T-helper 1 cell treated with Interleukin-12 subunit alpha and Interleukin-12 subunit beta and Interleukin-4 antibody, amounts not matched to agents 30 μg/mL and 1 μg/mL, for 36 hours (primary cell): ENCODE results near the gene MS4A5.
"Not testable (repeated sequence)": the region's sequence is repeated elsewhere in the genome, so short reads cannot be mapped to it uniquely, and the experiment has no call there.

Experiments
- H3K27ac Mint-ChIP-seq: one replicate; pipeline ENCODE4 v1.8.0; 2021; ENCODE audit warnings: mild to moderate bottlenecking, mixed read lengths
- H3K27me3 Mint-ChIP-seq: one replicate; pipeline ENCODE4 v1.8.0; 2021; ENCODE audit warnings: low read depth, mixed read lengths
- H3K36me3 Mint-ChIP-seq: one replicate; pipeline ENCODE4 v1.8.0; 2021; ENCODE audit warnings: low read depth, mixed read lengths
- H3K4me1 Mint-ChIP-seq: one replicate; pipeline ENCODE4 v1.8.0; 2021; ENCODE audit warnings: low read depth, mixed read lengths
- H3K4me3 Mint-ChIP-seq: one replicate; pipeline ENCODE4 v1.8.0; 2021; ENCODE audit warnings: mild to moderate bottlenecking, moderate library complexity, mixed read lengths
- H3K9me3 Mint-ChIP-seq: one replicate; pipeline ENCODE4 v1.8.0; 2021; ENCODE audit warnings: mixed read lengths

Gene MS4A5

DNA sequence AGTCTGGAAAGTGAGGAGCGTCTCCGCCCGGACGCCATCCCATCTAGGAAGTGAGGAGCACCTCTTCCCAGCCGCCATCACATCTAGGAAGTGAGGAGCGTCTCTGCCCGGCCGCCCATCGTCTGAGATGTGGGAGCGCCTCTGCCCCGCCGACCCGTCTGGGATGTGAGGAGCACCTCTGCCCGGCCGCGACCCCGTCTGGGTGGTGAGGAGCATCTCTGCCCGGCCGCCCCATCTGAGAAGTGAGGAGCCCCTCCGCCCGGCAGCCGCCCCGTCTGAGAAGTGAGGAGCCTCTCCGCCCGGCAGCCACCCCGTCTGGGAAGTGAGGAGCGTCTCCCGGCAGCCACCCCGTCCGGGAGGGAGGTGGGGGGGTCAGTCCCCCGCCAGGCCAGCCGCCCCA, 21.8 kb downstream of the MS4A5 start:
- H3K4me1 Mint-ChIP-seq, result peaks cover 13% of the 10 kb centered on the region
- not testable (repeated sequence) for H3K27ac Mint-ChIP-seq, H3K36me3 Mint-ChIP-seq, H3K9me3 Mint-ChIP-seq, H3K4me3 Mint-ChIP-seq, H3K27me3 Mint-ChIP-seq

DNA sequence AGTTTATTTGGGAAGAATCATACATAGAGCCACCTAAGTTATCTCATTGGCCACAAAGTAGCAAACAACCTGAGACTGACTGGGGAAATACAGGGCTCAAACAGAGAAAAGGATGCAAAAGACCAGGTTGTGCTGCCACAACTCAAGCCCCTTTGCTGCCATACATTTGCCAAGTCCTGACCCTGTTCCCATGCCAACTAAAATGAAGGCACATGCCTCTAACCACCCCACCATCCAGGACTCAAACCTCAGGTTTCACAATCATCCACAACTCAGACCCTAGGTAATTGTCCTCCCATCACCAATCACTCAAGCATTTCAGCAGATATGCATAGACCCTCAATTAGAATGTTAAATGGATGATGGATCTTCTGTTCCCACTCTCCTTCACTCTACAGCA, 24.8 kb downstream of the MS4A5 start:
- H3K9me3 Mint-ChIP-seq, result no peaks in the 10 kb centered on the region
- no peaks in the 10 kb centered on the region for H3K36me3 Mint-ChIP-seq
- H3K4me3 Mint-ChIP-seq, result no peak overlapping the region
- no peaks in the 10 kb centered on the region for H3K4me1 Mint-ChIP-seq
- H3K27me3 Mint-ChIP-seq, result peaks cover 9% of the 10 kb centered on the region
- H3K27ac Mint-ChIP-seq, result no peak overlapping the region

DNA sequence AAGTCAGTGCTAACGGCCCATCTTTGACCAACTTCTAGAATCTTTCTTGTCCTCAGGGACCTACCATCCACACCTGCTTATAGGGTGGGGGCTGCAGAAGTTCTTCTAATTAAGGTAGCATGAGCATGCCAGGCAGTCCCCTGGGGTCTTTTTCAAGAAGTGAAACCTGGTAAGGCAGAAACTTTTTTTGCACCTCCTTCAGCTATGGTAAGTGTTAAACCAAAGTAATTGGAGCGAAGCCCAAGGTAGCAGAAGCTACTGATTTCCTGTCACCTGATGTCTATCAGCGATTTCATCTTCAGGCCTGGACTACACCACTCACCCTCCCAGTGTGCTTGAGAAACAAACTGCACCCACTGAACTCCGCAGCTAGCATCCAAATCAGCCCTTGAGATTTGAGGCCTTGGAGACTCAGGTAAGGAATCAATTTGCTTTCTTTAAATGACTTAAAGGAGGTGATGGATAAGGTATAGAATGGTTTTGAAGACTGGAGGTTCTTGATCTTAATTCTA, 26.2 kb downstream of the MS4A5 start, which contains the start of gene MS4A1:
Gene MS4A1, plus strand, starts transcription at position 317 of the 512 bp plus-strand sequence. CDS start 6,528 bp downstream, outside the sequence.
- no peaks in the 10 kb centered on the region for H3K4me1 Mint-ChIP-seq
- H3K27me3 Mint-ChIP-seq, result peaks cover 9% of the 10 kb centered on the region
- H3K4me3 Mint-ChIP-seq, result no peak within 1 kb of the TSS
- H3K36me3 Mint-ChIP-seq, result no peaks in the 10 kb centered on the region
- H3K9me3 Mint-ChIP-seq, result no peaks in the 10 kb centered on the region
- no peak within 1 kb of the TSS for H3K27ac Mint-ChIP-seq

DNA sequence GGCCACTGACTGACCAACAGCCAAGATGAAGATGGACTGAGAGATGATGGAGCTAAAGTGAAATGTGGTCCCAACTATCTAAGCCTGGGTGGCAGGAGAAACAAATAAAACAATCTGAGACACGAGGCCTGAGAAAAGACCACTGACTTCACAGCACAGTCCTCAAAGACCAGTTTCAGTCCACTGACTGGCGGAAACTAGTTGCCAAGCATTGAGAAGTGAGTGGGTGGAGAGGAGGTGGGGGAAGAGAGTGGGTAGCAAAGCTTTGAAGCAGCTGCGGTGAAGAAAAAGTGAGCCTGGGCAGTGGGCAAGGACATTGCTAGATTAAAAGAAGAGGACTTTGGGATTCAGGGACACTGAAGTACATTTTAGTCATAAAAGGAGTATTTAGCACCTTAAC, 28.2 kb downstream of the MS4A5 start:
- Mint-ChIP-seq H3K9me3 (no peaks in the 10 kb centered on the region), H3K27me3 (peaks cover 9% of the 10 kb centered on the region), H3K27ac (no peak overlapping the region), H3K36me3 (no peaks in the 10 kb centered on the region), H3K4me1 (no peaks in the 10 kb centered on the region), H3K4me3 (no peak overlapping the region)

GRCh38 chr11:60459345-60459744, 30.0 kb downstream of the MS4A5 start:
- Mint-ChIP-seq H3K9me3 (no peaks in the 10 kb centered on the region), H3K27me3 (peaks cover 10% of the 10 kb centered on the region), H3K4me1 (no peaks in the 10 kb centered on the region), H3K4me3 (no peak overlapping the region), H3K36me3 (no peaks in the 10 kb centered on the region), H3K27ac (no peak overlapping the region)

DNA sequence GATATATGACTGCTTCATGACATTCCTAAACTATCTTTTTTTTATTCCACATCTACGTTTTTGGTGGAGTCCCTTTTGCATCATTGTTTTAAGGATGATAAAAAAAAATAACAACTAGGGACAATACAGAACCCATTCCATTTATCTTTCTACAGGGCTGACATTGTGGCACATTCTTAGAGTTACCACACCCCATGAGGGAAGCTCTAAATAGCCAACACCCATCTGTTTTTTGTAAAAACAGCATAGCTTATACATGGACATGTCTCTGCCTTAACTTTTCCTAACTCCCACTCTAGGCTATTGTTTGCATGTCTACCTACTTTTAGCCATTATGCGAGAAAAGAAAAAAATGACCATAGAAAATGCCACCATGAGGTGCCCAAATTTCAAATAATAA, 39.5 kb downstream of the MS4A5 start:
- no peaks in the 10 kb centered on the region for H3K4me1 Mint-ChIP-seq
- H3K9me3 Mint-ChIP-seq, result no peaks in the 10 kb centered on the region
- H3K36me3 Mint-ChIP-seq, result no peaks in the 10 kb centered on the region
- H3K4me3 Mint-ChIP-seq, result no peak overlapping the region
- peaks cover 22% of the 10 kb centered on the region for H3K27me3 Mint-ChIP-seq
- no peak overlapping the region for H3K27ac Mint-ChIP-seq

GRCh38 chr11:60469723-60470122, 40.4 kb downstream of the MS4A5 start:
- Mint-ChIP-seq H3K4me1 (no peaks in the 10 kb centered on the region), H3K27ac (no peak overlapping the region)

DNA sequence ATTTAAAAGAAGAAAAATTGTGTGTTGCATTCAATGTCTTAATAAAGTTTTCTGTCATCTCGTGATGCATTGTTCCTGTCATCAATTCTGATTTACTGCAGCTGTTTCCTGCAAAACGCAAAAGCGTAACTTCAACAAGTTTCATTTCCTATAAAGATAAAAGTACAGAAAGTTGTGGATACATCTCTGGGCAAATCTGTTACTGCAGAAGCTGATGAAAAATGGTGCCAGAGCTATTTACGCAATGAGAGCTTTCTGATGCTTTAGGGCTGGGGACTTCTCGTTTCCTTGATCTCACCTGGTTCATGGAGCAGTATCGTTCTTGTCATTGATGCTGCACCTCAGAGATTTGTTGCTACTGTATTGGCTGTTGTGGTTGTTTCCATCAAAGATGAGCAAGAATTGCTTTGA, 47.7 kb downstream of the MS4A5 start:
- Mint-ChIP-seq H3K27ac (no peak overlapping the region), H3K4me3 (no peak overlapping the region), H3K9me3 (no peaks in the 10 kb centered on the region), H3K4me1 (no peaks in the 10 kb centered on the region), H3K27me3 (peaks cover 15% of the 10 kb centered on the region), H3K36me3 (no peaks in the 10 kb centered on the region)

More at GRCh38 chr11:60469723-60470122, 40.4 kb downstream of the MS4A5 start:
- Mint-ChIP-seq H3K9me3 (no peaks in the 10 kb centered on the region), H3K27me3 (peaks cover 15% of the 10 kb centered on the region), H3K36me3 (no peaks in the 10 kb centered on the region), H3K4me3 (no peak overlapping the region)

GRCh38 chr11:60482361-60482760, 53.0 kb downstream of the MS4A5 start:
- Mint-ChIP-seq H3K4me1 (no peaks in the 10 kb centered on the region), H3K4me3 (no peak overlapping the region), H3K27ac (no peak overlapping the region), H3K9me3 (no peaks in the 10 kb centered on the region), H3K36me3 (no peaks in the 10 kb centered on the region), H3K27me3 (peaks cover 23% of the 10 kb centered on the region)

DNA sequence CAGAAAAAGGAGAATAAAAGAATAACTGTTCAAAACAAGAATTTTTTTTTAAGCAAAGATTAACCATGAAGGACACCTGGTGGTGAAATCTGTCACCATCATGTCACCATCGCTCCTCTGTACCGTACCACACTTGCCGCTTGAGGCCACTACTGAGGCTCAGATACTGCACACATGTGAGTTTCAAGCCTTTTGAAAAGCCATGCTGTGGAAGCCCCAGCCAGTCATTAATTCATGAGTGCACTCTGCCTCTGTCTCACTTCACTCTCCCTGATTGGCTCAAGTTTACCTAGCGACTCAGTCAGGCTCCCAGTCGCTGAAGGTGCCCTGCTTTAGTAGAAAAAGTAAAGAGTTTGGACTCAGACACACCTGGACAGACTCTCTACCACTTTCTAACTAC, 56.6 kb downstream of the MS4A5 start:
- H3K36me3 Mint-ChIP-seq, result no peaks in the 10 kb centered on the region
- peaks cover 8% of the 10 kb centered on the region for H3K27me3 Mint-ChIP-seq
- H3K9me3 Mint-ChIP-seq, result no peaks in the 10 kb centered on the region
- no peaks in the 10 kb centered on the region for H3K4me1 Mint-ChIP-seq
- no peak overlapping the region for H3K27ac Mint-ChIP-seq
- H3K4me3 Mint-ChIP-seq, result no peak overlapping the region

DNA sequence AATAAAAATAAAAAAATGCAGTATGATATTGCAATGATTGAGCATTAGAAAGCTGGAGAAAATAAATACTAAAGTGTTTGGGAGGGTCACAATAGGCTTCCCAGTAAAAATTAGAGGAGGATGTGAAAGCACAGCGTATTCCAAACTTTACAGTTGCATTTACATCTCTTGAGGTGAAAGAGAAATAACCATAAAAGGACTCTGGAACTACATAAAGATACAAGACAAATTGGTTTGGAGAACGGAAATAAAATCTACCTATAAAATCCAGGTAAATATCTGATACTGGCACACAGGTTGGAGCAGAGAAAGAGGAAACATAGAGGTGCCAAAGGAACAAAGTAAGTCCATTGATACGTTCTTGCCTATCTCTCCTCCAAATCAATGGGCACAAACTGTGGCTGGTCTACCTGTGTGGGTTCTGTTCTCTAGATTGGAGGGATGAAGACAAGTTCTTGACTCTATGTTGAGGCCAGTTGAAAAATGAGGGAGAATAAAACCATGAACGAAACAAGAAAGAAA, 63.2 kb downstream of the MS4A5 start, which contains the start of gene MS4A12:
Gene MS4A12, plus strand, starts transcription at position 291 of the 522 bp plus-strand sequence. CDS start 4,541 bp downstream, outside the sequence.
- no peak within 1 kb of the TSS for H3K27ac Mint-ChIP-seq

GRCh38 chr11:60493454-60493853, 64.1 kb downstream of the MS4A5 start:
- Mint-ChIP-seq H3K9me3 (no peaks in the 10 kb centered on the region), H3K36me3 (no peaks in the 10 kb centered on the region), H3K27ac (no peak overlapping the region), H3K4me1 (no peaks in the 10 kb centered on the region), H3K27me3 (peaks cover 22% of the 10 kb centered on the region), H3K4me3 (no peak overlapping the region)

More for the DNA sequence above, 63.2 kb downstream of the MS4A5 start, which contains the start of gene MS4A12:
- no peaks in the 10 kb centered on the region for H3K4me1 Mint-ChIP-seq
- peaks cover 13% of the 10 kb centered on the region for H3K27me3 Mint-ChIP-seq
- H3K4me3 Mint-ChIP-seq, result no peak within 1 kb of the TSS
- no peaks in the 10 kb centered on the region for H3K36me3 Mint-ChIP-seq
- no peaks in the 10 kb centered on the region for H3K9me3 Mint-ChIP-seq
